Loucy (cell line): ENCODE data around the gene ZMYND8.
"Not testable (repeated sequence)": the region's sequence is repeated elsewhere in the genome, so short reads cannot be mapped to it uniquely, and the experiment has no call there.

Source experiments
- H2AFZ ChIP-seq: fragments of 200-600 bp; sonication (generic); 2 replicates; pipeline ENCODE4 v1.6.0; 2016; ENCODE audit warnings: antibody characterized with exemption, mild to moderate bottlenecking, low read length, moderate library complexity
- H3F3A ChIP-seq: fragments of 200-600 bp; 2 replicates; pipeline ENCODE4 v1.6.0; 2016; ENCODE audit warnings: antibody characterized with exemption, low read depth, mild to moderate bottlenecking
- H3K27me3 ChIP-seq: fragments of 200-600 bp; sonication (generic); 2 replicates; pipeline ENCODE4 v1.6.1; 2014; ENCODE audit warnings: low read length, mild to moderate bottlenecking; ENCODE audit not compliant: insufficient read depth, poor library complexity, severe bottlenecking
- H3K36me3 ChIP-seq: fragments of 200-600 bp; sonication (generic); 2 replicates; pipeline ENCODE4 v1.6.1; 2016; ENCODE audit warnings: low read length; ENCODE audit not compliant: insufficient read depth
- H3K4me1 ChIP-seq: fragments of 200-600 bp; sonication (generic); 2 replicates; pipeline ENCODE4 v1.5.1; 2014; ENCODE audit warnings: low read length, mild to moderate bottlenecking; ENCODE audit not compliant: insufficient read depth, poor library complexity, severe bottlenecking
- H3K4me2 ChIP-seq: fragments of 200-600 bp; sonication (generic); 2 replicates; pipeline ENCODE4 v1.6.0; 2014; ENCODE audit warnings: antibody characterized with exemption, low read length, low read depth, mild to moderate bottlenecking; ENCODE audit not compliant: poor library complexity, severe bottlenecking
- H3K4me3 ChIP-seq: fragments of 200-600 bp; sonication (generic); 2 replicates; pipeline ENCODE4 v1.5.1; 2014; ENCODE audit warnings: low read length, mild to moderate bottlenecking, mixed read lengths; ENCODE audit not compliant: poor library complexity, severe bottlenecking
- H3K79me2 ChIP-seq: fragments of 200-600 bp; sonication (generic); 2 replicates; pipeline ENCODE4 v1.6.1; 2014; ENCODE audit warnings: low read length; ENCODE audit not compliant: insufficient read depth
- H3K9ac ChIP-seq: fragments of 200-600 bp; sonication (generic); 2 replicates; pipeline ENCODE4 v1.6.0; 2014; ENCODE audit warnings: mild to moderate bottlenecking, low read depth, low read length, moderate library complexity; ENCODE audit not compliant: poor library complexity, severe bottlenecking
- H3K9me2 ChIP-seq: fragments of 200-600 bp; sonication (generic); replicated peaks from 2 replicates; pipeline ENCODE4 v1.6.1; 2016; ENCODE audit warnings: low read depth, low read length, mixed read lengths
- H3K9me3 ChIP-seq: fragments of 200-600 bp; sonication (generic); 2 replicates; pipeline ENCODE4 v1.6.1; 2014; ENCODE audit warnings: mild to moderate bottlenecking, antibody characterized with exemption, low read length, low read depth; ENCODE audit not compliant: insufficient read depth
- H4K20me1 ChIP-seq: fragments of 200-600 bp; sonication (generic); 2 replicates; pipeline ENCODE4 v1.6.0; 2014; ENCODE audit warnings: antibody characterized with exemption, low read length, mild to moderate bottlenecking; ENCODE audit not compliant: insufficient read depth, poor library complexity, severe bottlenecking
- EZH2phosphoT487 ChIP-seq: fragments of 200-600 bp; IDR thresholded peaks from 2 replicates; pipeline ENCODE4 v1.6.1; 2018; ENCODE audit warnings: antibody characterized with exemption, mild to moderate bottlenecking, moderate library complexity, borderline replicate concordance
- TF ChIP-seq, protein P1 (sequence below): fragments of 200-600 bp; sonication (generic); conservative IDR thresholded peaks from 2 replicates; pipeline ENCODE4 v1.5.1; 2014; ENCODE audit warnings: mild to moderate bottlenecking, antibody characterized with exemption, low read length

The ZMYND8 gene

DNA sequence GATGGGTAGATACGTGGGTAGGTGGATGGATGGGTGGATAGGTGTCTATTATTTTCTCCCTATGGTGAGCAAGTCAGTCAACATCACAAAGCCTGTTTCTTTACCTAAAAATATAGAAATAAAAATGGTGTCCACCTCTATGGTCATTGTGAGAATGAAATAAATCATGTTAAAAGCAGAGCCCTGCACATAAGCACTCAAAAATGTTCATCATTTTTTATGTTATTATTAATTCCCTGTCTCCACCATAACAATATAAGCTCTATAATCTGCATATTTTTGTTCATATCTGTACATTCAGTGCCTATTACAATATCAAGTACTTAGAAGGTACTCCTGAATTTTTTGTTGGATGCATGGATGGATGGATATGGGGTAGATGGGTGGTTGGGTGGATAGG lies 177.6 kb downstream of the ZMYND8 start:
- H3K9ac ChIP-seq = no peak overlapping the region
- no peaks in the 10 kb centered on the region for H3K9me2 ChIP-seq
- H3K4me2 ChIP-seq = no peak overlapping the region
- no peaks in the 10 kb centered on the region for H3K27me3 ChIP-seq
- no peak for TF ChIP-seq EZH2phosphoT487
- TF ChIP-seq, protein P1, sequence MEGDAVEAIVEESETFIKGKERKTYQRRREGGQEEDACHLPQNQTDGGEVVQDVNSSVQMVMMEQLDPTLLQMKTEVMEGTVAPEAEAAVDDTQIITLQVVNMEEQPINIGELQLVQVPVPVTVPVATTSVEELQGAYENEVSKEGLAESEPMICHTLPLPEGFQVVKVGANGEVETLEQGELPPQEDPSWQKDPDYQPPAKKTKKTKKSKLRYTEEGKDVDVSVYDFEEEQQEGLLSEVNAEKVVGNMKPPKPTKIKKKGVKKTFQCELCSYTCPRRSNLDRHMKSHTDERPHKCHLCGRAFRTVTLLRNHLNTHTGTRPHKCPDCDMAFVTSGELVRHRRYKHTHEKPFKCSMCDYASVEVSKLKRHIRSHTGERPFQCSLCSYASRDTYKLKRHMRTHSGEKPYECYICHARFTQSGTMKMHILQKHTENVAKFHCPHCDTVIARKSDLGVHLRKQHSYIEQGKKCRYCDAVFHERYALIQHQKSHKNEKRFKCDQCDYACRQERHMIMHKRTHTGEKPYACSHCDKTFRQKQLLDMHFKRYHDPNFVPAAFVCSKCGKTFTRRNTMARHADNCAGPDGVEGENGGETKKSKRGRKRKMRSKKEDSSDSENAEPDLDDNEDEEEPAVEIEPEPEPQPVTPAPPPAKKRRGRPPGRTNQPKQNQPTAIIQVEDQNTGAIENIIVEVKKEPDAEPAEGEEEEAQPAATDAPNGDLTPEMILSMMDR = no peak
- H4K20me1 ChIP-seq = no peaks in the 10 kb centered on the region
- H3K9me3 ChIP-seq = no peaks in the 10 kb centered on the region
- H3K4me3 ChIP-seq = no peak overlapping the region
- no peaks in the 10 kb centered on the region for H3F3A ChIP-seq
- no peak overlapping the region for H2AFZ ChIP-seq
- H3K4me1 ChIP-seq = no peaks in the 10 kb centered on the region
- H3K79me2 ChIP-seq = no peaks in the 10 kb centered on the region
- H3K36me3 ChIP-seq = no peaks in the 10 kb centered on the region

DNA sequence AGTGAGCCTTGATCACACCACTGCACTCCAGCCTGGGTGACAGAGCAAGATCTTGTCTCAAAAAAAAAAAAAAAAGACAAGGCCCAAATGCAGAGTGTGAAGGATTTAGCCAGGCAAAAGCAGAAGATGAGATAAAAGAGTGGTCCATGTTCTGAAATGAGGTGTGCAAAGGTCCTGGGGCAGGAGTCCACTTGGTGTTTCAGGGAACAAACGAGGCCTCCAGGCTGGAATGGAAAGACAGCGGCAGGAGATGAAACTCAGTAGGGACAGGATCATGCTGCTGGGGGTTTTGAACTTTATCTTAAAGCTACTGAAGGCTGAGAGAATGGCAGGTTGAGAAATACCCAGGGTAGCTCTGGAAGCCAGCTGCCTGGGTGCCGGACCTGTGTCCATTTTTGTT lies 178.2 kb downstream of the ZMYND8 start:
- Histone ChIP-seq H2AFZ (no peak overlapping the region), H3K9me2 (no peaks in the 10 kb centered on the region), H3K27me3 (no peaks in the 10 kb centered on the region), H3K9ac (no peak overlapping the region), H3F3A (no peaks in the 10 kb centered on the region), H4K20me1 (no peaks in the 10 kb centered on the region), H3K4me3 (no peak overlapping the region), H3K4me2 (no peak overlapping the region), H3K4me1 (no peaks in the 10 kb centered on the region), H3K9me3 (no peaks in the 10 kb centered on the region), H3K79me2 (no peaks in the 10 kb centered on the region), H3K36me3 (no peaks in the 10 kb centered on the region)
- TF ChIP-seq, protein P1 = no peak
- no peak for TF ChIP-seq EZH2phosphoT487

DNA sequence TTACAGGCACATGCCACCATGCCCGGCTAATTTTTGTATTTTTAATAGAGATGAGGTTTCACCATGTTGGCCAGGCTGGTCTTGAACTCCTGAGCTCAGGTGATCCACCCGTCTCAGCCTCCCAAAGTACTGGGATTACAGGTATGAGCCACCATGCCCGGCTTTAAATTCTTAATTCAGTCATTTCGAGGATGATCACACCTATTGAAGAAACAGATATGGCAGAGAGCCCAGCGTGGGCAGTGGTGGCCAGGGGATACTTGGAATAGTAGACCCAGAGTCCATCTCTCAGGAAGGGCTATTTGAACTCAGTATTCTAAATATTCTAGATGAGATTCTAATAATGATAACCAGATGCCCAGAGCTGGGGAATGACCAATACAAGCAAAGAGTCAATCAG lies 180.3 kb downstream of the ZMYND8 start:
- not testable (repeated sequence) for H3K36me3 ChIP-seq, H3K4me3 ChIP-seq

DNA sequence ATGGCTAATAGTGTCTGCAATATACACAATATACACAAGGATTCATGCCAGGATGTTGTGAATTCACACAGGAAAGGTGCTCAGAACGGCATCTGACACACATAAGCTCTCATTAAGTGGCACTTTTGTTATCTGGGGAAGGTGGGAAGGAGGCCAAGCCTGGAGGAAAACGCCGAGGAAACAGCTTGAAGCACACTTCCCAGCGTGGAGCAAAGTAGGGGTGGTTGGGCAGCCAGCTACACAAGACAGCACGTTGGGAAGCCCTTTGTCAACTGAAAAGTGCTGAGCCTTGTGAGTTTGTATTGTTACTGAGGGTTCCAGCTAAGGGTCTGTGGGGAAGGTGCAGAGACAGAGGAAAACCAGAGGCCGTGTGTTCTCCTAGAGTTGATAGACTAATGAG lies 181.0 kb downstream of the ZMYND8 start:
- Histone ChIP-seq H3K79me2 (no peaks in the 10 kb centered on the region), H3K9ac (no peak overlapping the region), H3K27me3 (no peaks in the 10 kb centered on the region), H4K20me1 (no peaks in the 10 kb centered on the region), H3K4me2 (no peak overlapping the region), H3K4me3 (no peak overlapping the region), H3K4me1 (no peaks in the 10 kb centered on the region), H3K9me3 (no peaks in the 10 kb centered on the region), H3K9me2 (no peaks in the 10 kb centered on the region), H2AFZ (no peak overlapping the region), H3F3A (no peaks in the 10 kb centered on the region), H3K36me3 (no peaks in the 10 kb centered on the region)
- no peak for TF ChIP-seq EZH2phosphoT487
- TF ChIP-seq, protein P1 = no peak

More for the DNA sequence above, 180.3 kb downstream of the ZMYND8 start:
- not testable (repeated sequence) for H2AFZ ChIP-seq, H4K20me1 ChIP-seq, H3K27me3 ChIP-seq, H3K9me2 ChIP-seq, H3F3A ChIP-seq, H3K4me1 ChIP-seq, H3K4me2 ChIP-seq, H3K79me2 ChIP-seq, H3K9me3 ChIP-seq, H3K9ac ChIP-seq
